ENCODE measurements around the gene TMEM132E. TPM values are rescaled to one million over a fixed set of nuclear protein-coding genes. Genes with fewer than 3 reads are reported as not detected.

The TMEM132E gene
- total and polyA plus RNA-seq, 2 of the 8 experiments (the other 6 are each of a cell fraction or from before 2014, with no cell fraction given), result 0.45 to 0.60 TPM

DNA sequence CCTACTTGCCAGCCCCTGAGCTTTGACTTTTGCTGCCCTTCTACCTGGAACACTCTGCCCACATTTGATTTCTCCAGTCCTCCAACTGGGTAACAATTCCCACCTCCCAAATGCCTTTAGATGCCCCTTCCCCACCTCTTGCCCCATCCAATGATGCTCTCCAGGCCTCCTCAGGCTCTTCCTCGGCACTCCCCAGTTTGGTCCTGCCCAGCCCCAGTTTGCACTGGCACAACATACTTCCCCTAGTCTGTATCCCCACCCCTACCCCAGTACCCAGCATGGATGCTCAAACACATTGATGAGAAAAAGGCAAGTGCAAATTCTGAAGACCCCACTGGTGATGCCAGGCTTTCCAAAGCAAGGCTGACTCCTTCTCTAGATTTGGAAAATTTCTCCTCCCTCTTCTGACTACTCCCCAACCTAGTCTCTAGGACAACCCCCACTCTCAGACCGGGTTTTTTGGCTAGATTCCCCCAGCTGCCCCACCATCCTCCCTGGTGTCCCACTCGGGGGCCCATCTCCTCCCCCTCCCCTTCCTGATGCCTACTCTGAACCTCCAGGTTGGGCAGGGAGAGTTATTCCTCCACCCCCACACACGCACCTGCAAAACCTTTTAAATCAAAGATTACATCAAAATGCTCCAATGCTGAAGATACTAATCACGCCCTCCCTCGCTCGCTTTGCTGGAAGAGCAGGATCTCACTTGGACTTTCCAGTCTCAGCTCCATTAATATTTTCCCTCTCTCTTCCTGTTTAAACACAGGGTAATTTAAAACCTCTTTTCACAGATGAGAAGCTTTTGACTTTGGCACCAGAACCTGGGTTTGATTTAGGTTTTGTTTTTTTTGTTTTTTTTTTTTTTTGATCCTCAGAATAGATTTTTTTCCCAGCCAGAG is 94.9 kb downstream of the TMEM132E start (continued):
- TF ChIP-seq, protein P1, sequence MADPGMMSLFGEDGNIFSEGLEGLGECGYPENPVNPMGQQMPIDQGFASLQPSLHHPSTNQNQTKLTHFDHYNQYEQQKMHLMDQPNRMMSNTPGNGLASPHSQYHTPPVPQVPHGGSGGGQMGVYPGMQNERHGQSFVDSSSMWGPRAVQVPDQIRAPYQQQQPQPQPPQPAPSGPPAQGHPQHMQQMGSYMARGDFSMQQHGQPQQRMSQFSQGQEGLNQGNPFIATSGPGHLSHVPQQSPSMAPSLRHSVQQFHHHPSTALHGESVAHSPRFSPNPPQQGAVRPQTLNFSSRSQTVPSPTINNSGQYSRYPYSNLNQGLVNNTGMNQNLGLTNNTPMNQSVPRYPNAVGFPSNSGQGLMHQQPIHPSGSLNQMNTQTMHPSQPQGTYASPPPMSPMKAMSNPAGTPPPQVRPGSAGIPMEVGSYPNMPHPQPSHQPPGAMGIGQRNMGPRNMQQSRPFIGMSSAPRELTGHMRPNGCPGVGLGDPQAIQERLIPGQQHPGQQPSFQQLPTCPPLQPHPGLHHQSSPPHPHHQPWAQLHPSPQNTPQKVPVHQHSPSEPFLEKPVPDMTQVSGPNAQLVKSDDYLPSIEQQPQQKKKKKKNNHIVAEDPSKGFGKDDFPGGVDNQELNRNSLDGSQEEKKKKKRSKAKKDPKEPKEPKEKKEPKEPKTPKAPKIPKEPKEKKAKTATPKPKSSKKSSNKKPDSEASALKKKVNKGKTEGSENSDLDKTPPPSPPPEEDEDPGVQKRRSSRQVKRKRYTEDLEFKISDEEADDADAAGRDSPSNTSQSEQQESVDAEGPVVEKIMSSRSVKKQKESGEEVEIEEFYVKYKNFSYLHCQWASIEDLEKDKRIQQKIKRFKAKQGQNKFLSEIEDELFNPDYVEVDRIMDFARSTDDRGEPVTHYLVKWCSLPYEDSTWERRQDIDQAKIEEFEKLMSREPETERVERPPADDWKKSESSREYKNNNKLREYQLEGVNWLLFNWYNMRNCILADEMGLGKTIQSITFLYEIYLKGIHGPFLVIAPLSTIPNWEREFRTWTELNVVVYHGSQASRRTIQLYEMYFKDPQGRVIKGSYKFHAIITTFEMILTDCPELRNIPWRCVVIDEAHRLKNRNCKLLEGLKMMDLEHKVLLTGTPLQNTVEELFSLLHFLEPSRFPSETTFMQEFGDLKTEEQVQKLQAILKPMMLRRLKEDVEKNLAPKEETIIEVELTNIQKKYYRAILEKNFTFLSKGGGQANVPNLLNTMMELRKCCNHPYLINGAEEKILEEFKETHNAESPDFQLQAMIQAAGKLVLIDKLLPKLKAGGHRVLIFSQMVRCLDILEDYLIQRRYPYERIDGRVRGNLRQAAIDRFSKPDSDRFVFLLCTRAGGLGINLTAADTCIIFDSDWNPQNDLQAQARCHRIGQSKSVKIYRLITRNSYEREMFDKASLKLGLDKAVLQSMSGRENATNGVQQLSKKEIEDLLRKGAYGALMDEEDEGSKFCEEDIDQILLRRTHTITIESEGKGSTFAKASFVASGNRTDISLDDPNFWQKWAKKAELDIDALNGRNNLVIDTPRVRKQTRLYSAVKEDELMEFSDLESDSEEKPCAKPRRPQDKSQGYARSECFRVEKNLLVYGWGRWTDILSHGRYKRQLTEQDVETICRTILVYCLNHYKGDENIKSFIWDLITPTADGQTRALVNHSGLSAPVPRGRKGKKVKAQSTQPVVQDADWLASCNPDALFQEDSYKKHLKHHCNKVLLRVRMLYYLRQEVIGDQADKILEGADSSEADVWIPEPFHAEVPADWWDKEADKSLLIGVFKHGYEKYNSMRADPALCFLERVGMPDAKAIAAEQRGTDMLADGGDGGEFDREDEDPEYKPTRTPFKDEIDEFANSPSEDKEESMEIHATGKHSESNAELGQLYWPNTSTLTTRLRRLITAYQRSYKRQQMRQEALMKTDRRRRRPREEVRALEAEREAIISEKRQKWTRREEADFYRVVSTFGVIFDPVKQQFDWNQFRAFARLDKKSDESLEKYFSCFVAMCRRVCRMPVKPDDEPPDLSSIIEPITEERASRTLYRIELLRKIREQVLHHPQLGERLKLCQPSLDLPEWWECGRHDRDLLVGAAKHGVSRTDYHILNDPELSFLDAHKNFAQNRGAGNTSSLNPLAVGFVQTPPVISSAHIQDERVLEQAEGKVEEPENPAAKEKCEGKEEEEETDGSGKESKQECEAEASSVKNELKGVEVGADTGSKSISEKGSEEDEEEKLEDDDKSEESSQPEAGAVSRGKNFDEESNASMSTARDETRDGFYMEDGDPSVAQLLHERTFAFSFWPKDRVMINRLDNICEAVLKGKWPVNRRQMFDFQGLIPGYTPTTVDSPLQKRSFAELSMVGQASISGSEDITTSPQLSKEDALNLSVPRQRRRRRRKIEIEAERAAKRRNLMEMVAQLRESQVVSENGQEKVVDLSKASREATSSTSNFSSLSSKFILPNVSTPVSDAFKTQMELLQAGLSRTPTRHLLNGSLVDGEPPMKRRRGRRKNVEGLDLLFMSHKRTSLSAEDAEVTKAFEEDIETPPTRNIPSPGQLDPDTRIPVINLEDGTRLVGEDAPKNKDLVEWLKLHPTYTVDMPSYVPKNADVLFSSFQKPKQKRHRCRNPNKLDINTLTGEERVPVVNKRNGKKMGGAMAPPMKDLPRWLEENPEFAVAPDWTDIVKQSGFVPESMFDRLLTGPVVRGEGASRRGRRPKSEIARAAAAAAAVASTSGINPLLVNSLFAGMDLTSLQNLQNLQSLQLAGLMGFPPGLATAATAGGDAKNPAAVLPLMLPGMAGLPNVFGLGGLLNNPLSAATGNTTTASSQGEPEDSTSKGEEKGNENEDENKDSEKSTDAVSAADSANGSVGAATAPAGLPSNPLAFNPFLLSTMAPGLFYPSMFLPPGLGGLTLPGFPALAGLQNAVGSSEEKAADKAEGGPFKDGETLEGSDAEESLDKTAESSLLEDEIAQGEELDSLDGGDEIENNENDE (IDR thresholded peaks at IDR 0.05; ENCODE audit: insufficient replicate concordance, low read length), result no peak
- TF ChIP-seq CHD1 (IDR thresholded peaks at IDR 0.05; ENCODE audit: low read depth, low read length) (no peak), POU5F1 (IDR thresholded peaks at IDR 0.05; ENCODE audit: low read depth, low read length) (no peak), SP2 (IDR thresholded peaks at IDR 0.05; ENCODE audit: low read length) (no peak), RBBP5 (IDR thresholded peaks at IDR 0.05; ENCODE audit: borderline replicate concordance, low read depth, low read length) (no peak), EZH2 (IDR thresholded peaks at IDR 0.05; ENCODE audit: low read depth, low read length, severe bottlenecking) (no peak), SP4 (IDR thresholded peaks at IDR 0.05; ENCODE audit: low read length) (no peak), SP1 (IDR thresholded peaks at IDR 0.05; ENCODE audit: low read depth, low read length) (no peak), RNF2 (IDR thresholded peaks at IDR 0.05; ENCODE audit: borderline replicate concordance, low read depth, low read length, missing control alignments, poor library complexity, severe bottlenecking) (no peak)

Measured in H1 (cell line).